HUES6 (cell line): ENCODE results near the gene KLK7.
"Not testable (repeated sequence)": the region's sequence is repeated elsewhere in the genome, so short reads cannot be mapped to it uniquely, and the experiment has no call there.

ENCODE experiments used
- H3K27ac ChIP-seq: 2 replicates; pipeline ENCODE4 v1.7.0; 2013; ENCODE audit warnings: low read depth, mild to moderate bottlenecking, low read length, inconsistent platforms
- H3K27me3 ChIP-seq: 2 replicates; pipeline ENCODE4 v1.6.1; 2013; ENCODE audit warnings: low read length; ENCODE audit not compliant: control insufficient read depth, insufficient read depth
- H3K36me3 ChIP-seq: 2 replicates; pipeline ENCODE4 v1.6.1; 2013; ENCODE audit warnings: low read length; ENCODE audit not compliant: control insufficient read depth, insufficient read depth
- H3K4me1 ChIP-seq: 2 replicates; pipeline ENCODE4 v1.6.1; 2013; ENCODE audit warnings: low read length; ENCODE audit not compliant: control insufficient read depth, insufficient read depth
- H3K4me3 ChIP-seq: 2 replicates; pipeline ENCODE4 v1.5.1; 2013; ENCODE audit warnings: low read depth, low read length
- H3K9ac ChIP-seq: one replicate; pipeline ENCODE4 v1.6.1; 2013; ENCODE audit warnings: mild to moderate bottlenecking, low read length
- H3K9me3 ChIP-seq: 2 replicates; pipeline ENCODE4 v1.6.1; 2013; ENCODE audit warnings: low read depth, low read length; ENCODE audit not compliant: control insufficient read depth, insufficient read depth

The KLK7 gene

GRCh38 chr19:51000426-51000825 lies 16.7 kb upstream of the KLK7 start:
- Histone ChIP-seq H3K4me3 (peak overlapping the region; percentile 59), H3K9me3 (no peaks in the 10 kb centered on the region), H3K9ac (no peak overlapping the region), H3K4me1 (peaks cover 25% of the 10 kb centered on the region), H3K36me3 (no peaks in the 10 kb centered on the region), H3K27me3 (peaks cover 32% of the 10 kb centered on the region), H3K27ac (no peak overlapping the region)

- no peak overlapping the region for H3K27ac ChIP-seq
- no peaks in the 10 kb centered on the region for H3K36me3 ChIP-seq
- H3K4me1 ChIP-seq = peaks cover 25% of the 10 kb centered on the region
- no peak overlapping the region for H3K9ac ChIP-seq
- H3K9me3 ChIP-seq = no peaks in the 10 kb centered on the region
- H3K27me3 ChIP-seq = peaks cover 32% of the 10 kb centered on the region
- no peak overlapping the region for H3K4me3 ChIP-seq
These were observed 15.0 kb upstream of the KLK7 start for GRCh38 chr19:50998686-50999085.

DNA sequence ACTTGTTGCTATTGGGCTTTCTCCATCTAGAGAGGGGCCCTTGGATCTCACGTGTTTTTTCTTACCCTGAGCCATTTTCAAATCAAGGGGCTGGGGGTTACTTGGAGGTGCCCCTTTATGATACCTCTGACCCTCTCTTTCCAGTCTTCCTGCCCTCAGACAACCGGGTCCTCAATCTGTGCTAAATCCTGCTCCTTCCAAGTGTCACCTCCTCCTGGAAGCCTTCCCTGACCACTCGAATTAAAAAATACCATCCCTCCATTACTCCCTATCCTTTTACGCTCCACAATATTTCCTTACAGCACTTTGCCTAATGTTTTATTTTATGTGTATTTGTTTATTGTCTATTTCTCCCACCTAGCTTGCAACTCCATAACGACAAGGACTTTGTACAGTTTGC lies 14.3 kb upstream of the KLK7 start:
- H3K27me3 ChIP-seq = peaks cover 32% of the 10 kb centered on the region
- H3K4me1 ChIP-seq = peaks cover 22% of the 10 kb centered on the region
- no peak overlapping the region for H3K9ac ChIP-seq
- no peaks in the 10 kb centered on the region for H3K36me3 ChIP-seq
- H3K9me3 ChIP-seq = no peaks in the 10 kb centered on the region
- no peak overlapping the region for H3K27ac ChIP-seq
- no peak overlapping the region for H3K4me3 ChIP-seq

DNA sequence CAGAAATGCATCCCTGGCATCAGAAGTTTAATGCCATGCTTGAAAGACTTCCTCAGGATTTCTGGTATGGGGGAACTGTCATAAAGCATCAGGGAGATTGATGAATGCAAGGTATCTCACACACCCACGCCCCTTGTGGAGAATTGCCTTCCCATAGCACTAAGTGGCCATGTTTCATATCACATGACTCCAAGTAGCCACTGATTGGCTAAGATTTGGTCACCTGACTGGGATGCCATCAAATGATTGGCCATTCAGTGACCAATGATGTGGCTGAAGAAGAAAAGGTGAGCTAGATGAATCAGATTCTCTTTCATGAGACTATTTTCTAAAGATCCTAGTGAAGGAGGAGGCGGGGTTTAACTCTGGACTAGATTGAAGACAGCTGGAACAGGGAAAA lies 10.4 kb upstream of the KLK7 start:
- Histone ChIP-seq H3K27me3 (peaks cover 39% of the 10 kb centered on the region), H3K9ac (no peak overlapping the region), H3K27ac (no peak overlapping the region), H3K4me1 (no peaks in the 10 kb centered on the region), H3K36me3 (no peaks in the 10 kb centered on the region), H3K9me3 (no peaks in the 10 kb centered on the region), H3K4me3 (no peak overlapping the region)

DNA sequence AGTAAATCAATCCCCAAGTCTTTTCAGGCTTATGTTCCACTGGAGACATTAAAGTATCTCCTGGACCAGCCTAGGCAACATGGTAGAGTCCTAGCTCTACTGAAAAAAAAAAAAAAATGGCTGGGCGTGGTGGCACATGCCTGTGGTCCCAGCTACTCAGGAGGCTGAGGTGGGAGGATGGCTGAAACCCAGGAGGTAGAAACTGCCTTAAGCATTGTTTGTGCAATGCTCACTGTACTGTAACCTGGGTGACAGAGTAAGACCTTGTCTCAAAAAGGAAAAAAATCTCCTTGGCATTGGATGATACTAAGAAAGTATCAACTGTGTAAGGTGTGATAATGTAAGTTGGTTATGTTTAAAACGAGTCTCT lies 8.9 kb upstream of the KLK7 start:
- no peak overlapping the region for H3K27ac ChIP-seq
- no peaks in the 10 kb centered on the region for H3K36me3 ChIP-seq
- no peak overlapping the region for H3K9ac ChIP-seq
- no peaks in the 10 kb centered on the region for H3K4me1 ChIP-seq
- H3K4me3 ChIP-seq = no peak overlapping the region
- H3K27me3 ChIP-seq = peaks cover 41% of the 10 kb centered on the region
- no peaks in the 10 kb centered on the region for H3K9me3 ChIP-seq

- not testable (repeated sequence) for H3K36me3 ChIP-seq, H3K9me3 ChIP-seq, H3K27ac ChIP-seq, H3K9ac ChIP-seq
- peaks cover 13% of the 10 kb centered on the region; the same call in 1 of the 2 replicates for H3K4me1 ChIP-seq
- H3K27me3 ChIP-seq = peaks cover 53% of the 10 kb centered on the region
- H3K4me3 ChIP-seq = peak overlapping the region; percentile 52; the same call in 1 of the 2 replicates
These were observed 699 bp upstream of the KLK7 start for GRCh38 chr19:50984416-50984815.

DNA sequence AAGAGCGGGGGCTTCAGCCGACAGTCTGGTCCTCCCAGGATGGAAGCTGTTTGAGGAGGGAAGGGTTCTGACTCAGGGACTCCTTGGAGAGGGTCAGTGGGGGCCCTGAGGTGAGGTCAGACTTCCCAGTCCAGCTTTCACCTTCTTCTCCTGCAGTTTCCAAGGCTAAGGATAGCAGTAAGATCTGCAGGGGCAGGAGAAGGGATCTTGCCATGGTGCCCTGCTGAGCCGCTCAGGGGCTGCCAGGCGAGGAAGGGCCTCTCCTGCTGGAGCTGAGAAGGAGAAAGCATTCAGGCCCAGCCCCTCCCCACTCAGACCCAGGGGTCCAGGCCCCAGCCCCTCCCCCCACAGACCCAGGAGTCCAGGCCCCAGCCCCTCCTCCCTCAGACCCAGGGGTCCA lies 1.5 kb downstream of the KLK7 start:
- Histone ChIP-seq H3K9me3 (no peaks in the 10 kb centered on the region; the same call in 1 of the 2 replicates), H3K4me3 (no peak overlapping the region), H3K9ac (no peak overlapping the region), H3K4me1 (peaks cover 30% of the 10 kb centered on the region), H3K27me3 (peaks cover 33% of the 10 kb centered on the region), H3K36me3 (no peaks in the 10 kb centered on the region), H3K27ac (no peak overlapping the region)

DNA sequence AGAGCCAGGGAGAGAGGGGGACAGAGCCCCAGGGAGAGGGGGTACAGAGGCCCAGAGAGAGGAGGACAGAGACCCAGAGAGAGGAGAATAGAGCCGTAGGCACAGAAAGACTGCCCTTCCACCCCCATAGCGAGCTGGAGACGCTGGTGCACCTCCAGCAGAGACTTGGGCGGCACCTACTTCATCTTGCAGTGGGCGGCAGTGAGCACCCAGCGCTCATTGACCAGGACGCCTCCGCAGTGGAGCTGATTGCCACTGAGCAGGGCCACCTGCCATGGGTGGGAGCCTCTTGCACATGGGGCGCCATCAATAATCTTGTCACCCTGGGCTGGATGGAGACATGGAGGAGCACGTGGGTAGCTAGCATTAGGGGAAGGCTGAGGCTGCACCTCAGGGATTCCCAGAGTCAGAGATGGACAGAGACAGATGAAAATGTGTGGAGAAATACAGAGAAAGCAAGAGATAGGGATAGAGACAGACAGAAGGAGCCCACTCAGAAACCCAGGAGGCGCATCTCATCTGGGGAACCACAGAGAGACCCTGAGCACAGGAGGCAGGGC lies 2.0 kb downstream of the KLK7 start:
- Histone ChIP-seq H3K4me1 (peaks cover 30% of the 10 kb centered on the region), H3K36me3 (no peaks in the 10 kb centered on the region), H3K4me3 (no peak overlapping the region), H3K9me3 (no peaks in the 10 kb centered on the region; the same call in 1 of the 2 replicates), H3K27me3 (peaks cover 30% of the 10 kb centered on the region), H3K27ac (no peak overlapping the region), H3K9ac (no peak overlapping the region)

GRCh38 chr19:50980208-50980607 lies 3.5 kb downstream of the KLK7 start:
- peaks cover 22% of the 10 kb centered on the region for H3K27me3 ChIP-seq
- H3K36me3 ChIP-seq = no peaks in the 10 kb centered on the region
- peaks cover 34% of the 10 kb centered on the region for H3K4me1 ChIP-seq
- H3K9me3 ChIP-seq = no peaks in the 10 kb centered on the region; the same call in 1 of the 2 replicates
- H3K4me3 ChIP-seq = no peak overlapping the region
- H3K27ac ChIP-seq = no peak overlapping the region
- no peak overlapping the region for H3K9ac ChIP-seq

- H3K4me1 ChIP-seq = peaks cover 34% of the 10 kb centered on the region
- H3K9ac ChIP-seq = no peak overlapping the region
- peaks cover 19% of the 10 kb centered on the region for H3K27me3 ChIP-seq
- H3K9me3 ChIP-seq = no peaks in the 10 kb centered on the region
- no peak overlapping the region for H3K27ac ChIP-seq
- no peak overlapping the region for H3K4me3 ChIP-seq
- H3K36me3 ChIP-seq = no peaks in the 10 kb centered on the region
These were observed 4.0 kb downstream of the KLK7 start for GRCh38 chr19:50979758-50980157.

- H3K36me3 ChIP-seq = no peaks in the 10 kb centered on the region
- H3K27me3 ChIP-seq = peaks cover 13% of the 10 kb centered on the region
- H3K27ac ChIP-seq = no peak overlapping the region
These were observed 4.8 kb downstream of the KLK7 start for GRCh38 chr19:50978772-50979390.

More at GRCh38 chr19:50978772-50979390, 4.8 kb downstream of the KLK7 start:
- H3K9me3 ChIP-seq = no peaks in the 10 kb centered on the region
- peaks cover 34% of the 10 kb centered on the region for H3K4me1 ChIP-seq
- H3K4me3 ChIP-seq = no peak overlapping the region
- no peak overlapping the region for H3K9ac ChIP-seq
